Measurements from ENCODE around the gene BRD3OS. TPM values are rescaled to one million over a fixed set of nuclear protein-coding genes. Genes with fewer than 3 reads are reported as not detected.

The BRD3OS gene
- total RNA-seq, 3 donors from 2014 or later, result 11.1 to 14.4 (median 11.4) TPM

GRCh38 chr9:134060546-134060945, 35.3 kb downstream of the BRD3OS start:
- Histone ChIP-seq H3K27ac (no peak overlapping the region), H3K9me3 (no peaks in the 10 kb centered on the region), H3K4me3 (no peak overlapping the region), H3K27me3 (no peaks in the 10 kb centered on the region), H3K4me1 (peaks cover 27 to 37% of the 10 kb centered on the region in 2 donors), H3K36me3 (no peaks in the 10 kb centered on the region)
- DNase-seq (ENCODE audit: low spot score in 2 of 2), result peak in 1 of 2 donors; percentile 10
- intact Hi-C loops (cut with DNase I; ENCODE audit: low total_unique reads), result no loop called here
- TF ChIP-seq POLR2A (IDR thresholded peaks at IDR 0.05), result no peak
- no peak for TF ChIP-seq POLR2AphosphoS5 (IDR thresholded peaks at IDR 0.05)
- TF ChIP-seq, protein P1, sequence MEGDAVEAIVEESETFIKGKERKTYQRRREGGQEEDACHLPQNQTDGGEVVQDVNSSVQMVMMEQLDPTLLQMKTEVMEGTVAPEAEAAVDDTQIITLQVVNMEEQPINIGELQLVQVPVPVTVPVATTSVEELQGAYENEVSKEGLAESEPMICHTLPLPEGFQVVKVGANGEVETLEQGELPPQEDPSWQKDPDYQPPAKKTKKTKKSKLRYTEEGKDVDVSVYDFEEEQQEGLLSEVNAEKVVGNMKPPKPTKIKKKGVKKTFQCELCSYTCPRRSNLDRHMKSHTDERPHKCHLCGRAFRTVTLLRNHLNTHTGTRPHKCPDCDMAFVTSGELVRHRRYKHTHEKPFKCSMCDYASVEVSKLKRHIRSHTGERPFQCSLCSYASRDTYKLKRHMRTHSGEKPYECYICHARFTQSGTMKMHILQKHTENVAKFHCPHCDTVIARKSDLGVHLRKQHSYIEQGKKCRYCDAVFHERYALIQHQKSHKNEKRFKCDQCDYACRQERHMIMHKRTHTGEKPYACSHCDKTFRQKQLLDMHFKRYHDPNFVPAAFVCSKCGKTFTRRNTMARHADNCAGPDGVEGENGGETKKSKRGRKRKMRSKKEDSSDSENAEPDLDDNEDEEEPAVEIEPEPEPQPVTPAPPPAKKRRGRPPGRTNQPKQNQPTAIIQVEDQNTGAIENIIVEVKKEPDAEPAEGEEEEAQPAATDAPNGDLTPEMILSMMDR (IDR thresholded peaks at IDR 0.05), result no peak

- H3K27ac ChIP-seq, result no peak overlapping the region
- no peak for DNase-seq (ENCODE audit: low spot score in 2 of 2)
- H3K4me1 ChIP-seq, result peaks cover 27 to 34% of the 10 kb centered on the region in 2 donors
- H3K36me3 ChIP-seq, result no peaks in the 10 kb centered on the region
- H3K4me3 ChIP-seq, result no peak overlapping the region
- no peaks in the 10 kb centered on the region for H3K9me3 ChIP-seq
- TF ChIP-seq POLR2AphosphoS5 (IDR thresholded peaks at IDR 0.05) (no peak), POLR2A (IDR thresholded peaks at IDR 0.05) (no peak)
- TF ChIP-seq, protein P1 (IDR thresholded peaks at IDR 0.05), result no peak
- intact Hi-C loops (cut with DNase I; ENCODE audit: low total_unique reads), result no loop called here
- no peaks in the 10 kb centered on the region for H3K27me3 ChIP-seq
Measured at GRCh38 chr9:134061019-134061687, 35.9 kb downstream of the BRD3OS start.

DNA sequence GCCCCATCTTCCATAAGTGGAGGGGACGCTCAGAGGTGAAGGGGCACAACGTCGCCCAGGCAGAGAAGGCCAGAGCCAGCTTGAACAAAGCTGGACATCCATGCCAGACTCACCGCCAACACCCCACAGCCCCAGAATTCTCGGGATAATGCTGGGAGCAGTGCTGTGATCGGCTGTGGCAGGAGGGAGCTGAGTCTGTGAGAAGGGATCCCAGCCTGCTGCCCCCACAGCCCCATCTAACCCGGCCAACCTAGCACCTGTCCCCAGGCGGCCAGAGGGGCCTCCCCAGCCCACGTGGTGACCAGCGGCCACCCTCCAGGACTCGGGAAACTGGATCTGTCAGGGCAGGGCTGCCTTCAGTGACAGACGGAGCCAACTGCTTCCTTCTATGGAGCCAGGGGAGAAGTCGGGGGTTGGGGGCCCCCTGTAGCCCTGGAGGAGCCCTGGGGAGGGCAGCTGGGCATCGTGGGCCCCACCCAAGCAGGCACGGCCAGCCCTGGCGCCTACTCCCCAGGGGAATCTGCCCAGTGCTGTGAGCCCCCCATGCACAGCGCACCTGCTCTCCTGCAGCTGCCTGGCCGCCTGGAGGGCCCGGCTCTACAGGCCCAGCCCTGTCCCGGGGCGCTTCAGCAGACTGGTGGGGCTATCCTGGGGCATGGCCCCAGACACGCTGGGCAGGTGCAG, 36.5 kb downstream of the BRD3OS start:
- Histone ChIP-seq H3K36me3 (no peaks in the 10 kb centered on the region), H3K9me3 (no peaks in the 10 kb centered on the region), H3K27ac (no peak overlapping the region), H3K4me1 (peaks cover 22 to 29% of the 10 kb centered on the region in 2 donors), H3K4me3 (peak overlapping the region in 1 of 3 donors; percentile 40), H3K27me3 (no peaks in the 10 kb centered on the region)
- intact Hi-C loops (cut with DNase I; ENCODE audit: low total_unique reads), result no loop called here
- TF ChIP-seq POLR2AphosphoS5 (IDR thresholded peaks at IDR 0.05) (no peak), POLR2A (IDR thresholded peaks at IDR 0.05) (no peak)
- TF ChIP-seq, protein P1 (IDR thresholded peaks at IDR 0.05), result no peak
- no peak for DNase-seq (ENCODE audit: low spot score in 2 of 2)

DNA sequence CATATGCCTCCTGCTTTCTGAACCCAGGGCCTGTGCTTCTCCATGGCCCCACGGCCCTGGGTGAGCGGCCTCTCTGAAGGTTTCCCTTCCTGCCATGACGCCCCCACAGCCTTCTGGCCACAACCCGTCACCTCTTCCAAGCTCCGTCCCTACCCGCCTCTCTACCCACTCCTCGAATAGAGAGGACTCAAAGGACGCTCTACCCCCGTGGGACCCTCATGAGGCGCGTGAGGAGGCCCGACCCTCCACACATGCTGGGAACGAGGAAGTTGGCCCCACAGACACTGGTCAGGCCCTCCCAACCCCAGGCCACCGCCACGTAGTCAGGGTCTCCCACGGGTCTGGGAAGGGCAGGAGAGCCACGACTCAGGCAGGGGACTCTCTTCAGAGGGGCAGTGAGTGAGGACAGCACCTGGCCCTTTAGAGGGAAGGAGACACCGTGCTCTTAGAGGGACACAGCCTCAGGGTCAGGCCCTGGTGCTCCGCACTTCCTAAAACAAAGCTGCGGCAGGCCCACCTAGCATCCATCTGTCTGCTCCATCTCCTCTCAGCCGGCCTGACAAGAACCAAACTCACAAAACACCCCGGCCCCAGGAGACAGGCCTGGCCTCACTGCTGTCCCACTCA, 37.3 kb downstream of the BRD3OS start:
- no peak overlapping the region for H3K27ac ChIP-seq

More for the DNA sequence above, 37.3 kb downstream of the BRD3OS start:
- no peaks in the 10 kb centered on the region for H3K27me3 ChIP-seq
- no peaks in the 10 kb centered on the region for H3K36me3 ChIP-seq
- no peak for DNase-seq (ENCODE audit: low spot score in 2 of 2)
- no peaks in the 10 kb centered on the region for H3K9me3 ChIP-seq
- H3K4me3 ChIP-seq, result peak overlapping the region in 1 of 3 donors; percentile 40
- intact Hi-C loops (cut with DNase I; ENCODE audit: low total_unique reads), result no loop called here
- TF ChIP-seq POLR2A (IDR thresholded peaks at IDR 0.05) (no peak), POLR2AphosphoS5 (IDR thresholded peaks at IDR 0.05) (no peak)
- TF ChIP-seq, protein P1 (IDR thresholded peaks at IDR 0.05), result no peak
- H3K4me1 ChIP-seq, result peaks cover 16 to 27% of the 10 kb centered on the region in 2 donors

Measured in breast epithelium (tissue), 4 donors.